Activated CD4-positive, alpha-beta T cell treated with anti-CD3 and anti-CD28 coated beads, Interleukin-2, amount 50 U/mL, for 16 hours (primary cell): ENCODE results near the gene CELA3B.
"Not testable (repeated sequence)": the region's sequence is repeated elsewhere in the genome, so short reads cannot be mapped to it uniquely, and the experiment has no call there.

ENCODE experiments used
- DNase-seq: peaks from one replicate; pipeline ENCODE4 v3.0.0-alpha.2; 2020

CELA3B gene

GRCh38 chr1:22014575-22015206, 37.9 kb downstream of the CELA3B start:
- DNase-seq: not testable (repeated sequence)

GRCh38 chr1:22018583-22019559, 42.0 kb downstream of the CELA3B start:
- DNase-seq: peak; percentile 87

GRCh38 chr1:22021061-22021460, 44.2 kb downstream of the CELA3B start:
- no peak for DNase-seq

- DNase-seq: peak; percentile 81
Observed at GRCh38 chr1:22024485-22025367, 47.9 kb downstream of the CELA3B start.

- peak; percentile 94 for DNase-seq
Observed at GRCh38 chr1:22025368-22026155, 48.7 kb downstream of the CELA3B start.

- DNase-seq: no peak
Observed at GRCh38 chr1:22026924-22027289, 50.1 kb downstream of the CELA3B start.

- DNase-seq: no peak
Observed at GRCh38 chr1:22030057-22030456, 53.2 kb downstream of the CELA3B start.

- DNase-seq: no peak
Observed at GRCh38 chr1:22030473-22030872, 53.7 kb downstream of the CELA3B start.

GRCh38 chr1:22031214-22031962, 54.6 kb downstream of the CELA3B start:
- peak; percentile 32 for DNase-seq

- not testable (repeated sequence) for DNase-seq
Observed at GRCh38 chr1:22034834-22035233, 58.0 kb downstream of the CELA3B start.

- no peak for DNase-seq
Observed at GRCh38 chr1:22037520-22037919, 60.7 kb downstream of the CELA3B start.

GRCh38 chr1:22038036-22038435, 61.2 kb downstream of the CELA3B start:
- DNase-seq: no peak
